Upper lobe of left lung (tissue), 6 donors: ENCODE data around the gene NEURL1. TPM values are rescaled to one million over a fixed set of nuclear protein-coding genes. Genes with fewer than 3 reads are reported as not detected.

Experiments used
- ATAC-seq, 2 donors: fragments of 200-7000 bp; cut with Tn5 transposase; one replicate each; pipeline ENCODE4 v1.9.1; 2022; ENCODE audit warnings: mild to moderate bottlenecking in 2 of 2, moderate library complexity in 2 of 2; ENCODE audit not compliant: low FRiP score in 2 of 2
- DNase-seq, 2 donors: peaks; one replicate each; pipeline ENCODE4 v3.0.0-alpha.2; 2019 to 2020
- H3K27ac ChIP-seq, 4 donors: fragments of 200-600 bp; sonication (generic); one replicate each; pipeline ENCODE4 v1.5.1; 2016 to 2019
- H3K27me3 ChIP-seq, 4 donors: fragments of 200-600 bp; sonication (generic); one replicate each; pipeline ENCODE4 v1.5.1; 2017 to 2019
- H3K36me3 ChIP-seq, 4 donors: fragments of 200-600 bp; sonication (generic); one replicate each; pipeline ENCODE4 v1.5.1; 2016 to 2019
- H3K4me1 ChIP-seq, 4 donors: fragments of 200-600 bp; sonication (generic); one replicate each; pipeline ENCODE4 v1.5.1; 2018 to 2019
- H3K4me3 ChIP-seq, 4 donors: fragments of 200-600 bp; sonication (generic); one replicate each; pipeline ENCODE4 v1.5.1; 2017 to 2019; ENCODE audit warnings: mild to moderate bottlenecking in 2 of 4, moderate library complexity in 1 of 4
- H3K9me3 ChIP-seq, 4 donors: fragments of 200-600 bp; sonication (generic); one replicate each; pipeline ENCODE4 v1.5.1; 2018 to 2019
- CTCF ChIP-seq, 6 experiments: fragments of 450-650 bp in 4 of 6; fragments of 200-600 bp in 2 of 6; sonication (generic) in 2 of 6; IDR thresholded peaks; one replicate each; pipeline ENCODE4 v1.5.1; 2016 to 2019; ENCODE audit warnings: antibody characterized with exemption in 6 of 6
- EP300 ChIP-seq, 4 donors: sonication (generic); formaldehyde crosslinking; IDR thresholded peaks; one replicate each; pipeline ENCODE4 v1.5.1; 2017; ENCODE audit warnings: antibody characterized with exemption in 4 of 4, control low read depth in 2 of 4
- POLR2A ChIP-seq, 4 donors: fragments of 450-650 bp; IDR thresholded peaks; one replicate each; pipeline ENCODE4 v1.5.1; 2016 to 2017; ENCODE audit warnings: antibody characterized with exemption in 4 of 4, mild to moderate bottlenecking in 2 of 4
- POLR2AphosphoS5 ChIP-seq, 2 donors: sonication (generic); formaldehyde crosslinking; IDR thresholded peaks; one replicate each; pipeline ENCODE4 v1.5.1; 2017; ENCODE audit warnings: antibody characterized with exemption in 2 of 2
- WGBS, 2 donors: methylation state at CpG; one replicate each; pipeline ENCODE4 v1.1.5; 2017 to 2018; 5-methylcytosine and 5-hydroxymethylcytosine counted together
- total RNA-seq, 6 donors: library from RNA; depleted of rRNA in 4 of 6; stranded (reverse); fragments of >200 nt in 4 of 6; gene quantifications; one replicate each; pipeline versions ENCODE4 v1.1.0 to v1.2.1, GENCODE V29; 2016 to 2021
- donor health status: DM: no; HTN: no; CAD: no; lungs with moderate emphysema.
- donor health status: DM: no; HTN: yes; CAD: no; lungs with severe emphysema.

The NEURL1 gene
- total RNA-seq, 6 donors from 2014 or later: 0.22 to 1.1 (median 0.80) TPM; not detected in 1

DNA sequence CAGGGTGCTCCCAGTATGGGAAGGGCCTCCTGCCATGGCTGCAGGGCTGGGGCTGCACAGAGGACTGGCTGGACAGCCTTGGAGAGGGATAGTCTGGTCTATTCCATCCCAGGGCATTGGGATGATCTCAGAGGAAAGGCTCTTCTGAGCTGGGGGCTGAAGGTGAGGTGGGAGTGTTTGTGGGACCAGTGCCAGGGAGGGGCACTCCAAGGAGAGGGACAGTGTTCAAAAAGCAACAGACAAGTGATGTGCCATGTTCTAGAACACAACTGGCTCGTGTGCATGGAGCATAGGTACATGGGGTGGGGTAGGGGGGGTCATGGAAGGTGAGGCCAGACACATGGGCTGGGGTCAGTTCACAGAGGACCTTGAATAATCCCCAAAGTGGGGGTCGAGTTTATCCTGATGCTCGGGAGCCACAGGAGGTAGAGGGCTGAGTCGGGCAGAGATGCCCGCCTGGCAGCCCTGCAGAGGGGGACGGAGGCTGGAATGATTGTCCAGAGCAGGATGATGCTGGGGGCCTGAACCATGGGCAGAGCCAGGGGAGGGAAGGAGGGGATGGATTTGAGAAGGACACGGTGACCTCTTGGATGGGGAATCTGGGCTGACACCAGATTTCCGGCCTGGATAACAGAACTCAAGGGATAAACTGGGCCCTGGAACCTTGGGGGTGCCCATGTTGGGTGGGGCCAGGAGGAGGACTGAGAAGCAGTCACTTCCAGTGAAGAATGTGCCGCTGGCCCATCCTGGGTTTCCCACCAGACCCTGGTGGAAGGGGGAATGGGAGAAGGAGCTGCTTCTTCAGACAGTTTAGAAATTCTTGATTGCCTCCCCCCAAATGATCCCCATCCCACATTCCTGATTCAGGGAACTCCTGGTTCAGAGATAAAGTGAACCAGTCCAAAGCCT is 50.4 kb downstream of the NEURL1 start:
- DNase-seq (no peak), ATAC-seq (no peak)
- TF ChIP-seq CTCF (IDR thresholded peaks at IDR 0.05) (no peak), EP300 (IDR thresholded peaks at IDR 0.05) (no peak)
- H3K4me1 ChIP-seq: peaks cover 5 to 12% (median 10%) of the 10 kb centered on the region in 4 donors
- no peak overlapping the region for H3K4me3 ChIP-seq
- H3K27ac ChIP-seq: no peak overlapping the region
- no peaks in the 10 kb centered on the region for H3K27me3 ChIP-seq
- H3K9me3 ChIP-seq: no peaks in the 10 kb centered on the region
- H3K36me3 ChIP-seq: no peaks in the 10 kb centered on the region
- 91 to 92% methylated on average over 9 of the region's 9 CpGs for WGBS, 2 donors

DNA sequence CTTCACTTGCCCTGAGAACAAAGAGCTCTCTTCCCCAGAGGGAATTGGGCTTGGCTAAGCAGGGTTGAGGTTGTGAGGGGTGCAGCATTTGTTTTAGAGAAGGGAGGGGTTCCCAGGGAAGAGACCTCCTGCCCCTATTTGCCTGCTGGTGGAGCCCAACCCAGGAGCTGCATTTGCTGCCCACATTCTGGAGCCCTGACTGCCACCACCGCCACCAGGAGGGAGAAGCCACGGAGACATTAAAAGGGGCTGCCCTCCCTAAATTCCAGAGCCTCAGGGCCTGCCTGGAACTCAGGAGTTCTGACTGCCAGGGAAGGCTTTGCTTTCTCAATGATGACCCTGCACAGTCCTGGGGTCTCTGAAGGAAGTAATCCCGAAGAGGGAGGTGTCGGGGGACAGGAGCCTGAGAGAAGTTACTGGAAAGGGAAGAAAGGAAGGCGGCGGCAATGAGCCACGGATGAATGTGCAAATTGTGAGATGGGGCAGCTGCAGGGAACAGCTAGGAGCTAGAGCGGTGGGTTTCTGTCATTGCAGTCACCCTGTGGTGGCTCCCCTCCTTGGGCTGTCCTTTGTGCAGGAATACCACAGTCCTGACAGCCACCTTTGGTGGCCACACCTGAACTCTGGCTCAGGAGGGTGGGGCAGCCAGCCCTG is 51.3 kb downstream of the NEURL1 start:
- WGBS, 2 donors: 94% methylated on average over 7 to 8 of the region's 8 CpGs
- H3K36me3 ChIP-seq: no peaks in the 10 kb centered on the region
- no peaks in the 10 kb centered on the region for H3K27me3 ChIP-seq
- H3K4me1 ChIP-seq: peaks cover 5 to 12% (median 10%) of the 10 kb centered on the region in 4 donors
- DNase-seq: no peak
- TF ChIP-seq POLR2AphosphoS5 (IDR thresholded peaks at IDR 0.05) (no peak), EP300 (IDR thresholded peaks at IDR 0.05) (no peak)
- no peak overlapping the region for H3K27ac ChIP-seq
- H3K4me3 ChIP-seq: no peak overlapping the region
- ATAC-seq: no peak
- no peaks in the 10 kb centered on the region for H3K9me3 ChIP-seq

- H3K4me3 ChIP-seq: no peak overlapping the region
- TF ChIP-seq EP300 (IDR thresholded peaks at IDR 0.05) (no peak), POLR2AphosphoS5 (IDR thresholded peaks at IDR 0.05) (no peak), CTCF (IDR thresholded peaks at IDR 0.05) (no peak), POLR2A (IDR thresholded peaks at IDR 0.05) (no peak)
- no peak overlapping the region for H3K27ac ChIP-seq
- no peaks in the 10 kb centered on the region for H3K27me3 ChIP-seq
- H3K36me3 ChIP-seq: no peaks in the 10 kb centered on the region
- peaks cover 5 to 12% (median 10%) of the 10 kb centered on the region in 4 donors for H3K4me1 ChIP-seq
- 83% methylated on average over 1 of the region's 1 CpG; no CpG with 5 or more reads in 1 of the 2 donors for WGBS, 2 donors
- DNase-seq: no peak
- H3K9me3 ChIP-seq: no peaks in the 10 kb centered on the region
- no peak for ATAC-seq
These were observed 51.9 kb downstream of the NEURL1 start for GRCh38 chr10:103545366-103545765.

- H3K9me3 ChIP-seq: no peaks in the 10 kb centered on the region
- peaks cover 5 to 12% (median 10%) of the 10 kb centered on the region in 4 donors for H3K4me1 ChIP-seq
- no peak overlapping the region for H3K4me3 ChIP-seq
- WGBS, 2 donors: 88 to 93% methylated on average over 4 of the region's 4 CpGs
- no peak for ATAC-seq
- H3K36me3 ChIP-seq: no peaks in the 10 kb centered on the region
- H3K27ac ChIP-seq: no peak overlapping the region
- DNase-seq: no peak
- H3K27me3 ChIP-seq: no peaks in the 10 kb centered on the region
- TF ChIP-seq CTCF (IDR thresholded peaks at IDR 0.05) (no peak), POLR2A (IDR thresholded peaks at IDR 0.05) (no peak), EP300 (IDR thresholded peaks at IDR 0.05) (no peak), POLR2AphosphoS5 (IDR thresholded peaks at IDR 0.05) (no peak)
These were observed 52.3 kb downstream of the NEURL1 start for GRCh38 chr10:103545771-103546281.

- Histone ChIP-seq H3K9me3 (no peaks in the 10 kb centered on the region), H3K27ac (no peak overlapping the region), H3K36me3 (no peaks in the 10 kb centered on the region), H3K4me1 (peaks cover 5 to 12% (median 10%) of the 10 kb centered on the region in 4 donors), H3K4me3 (no peak overlapping the region), H3K27me3 (no peaks in the 10 kb centered on the region)
- WGBS, 2 donors: 64 to 86% methylated on average over 1 of the region's 1 CpG
- DNase-seq (no peak), ATAC-seq (no peak)
- no peak for TF ChIP-seq POLR2AphosphoS5 (IDR thresholded peaks at IDR 0.05)
- no peak for TF ChIP-seq EP300 (IDR thresholded peaks at IDR 0.05)
- TF ChIP-seq POLR2A (IDR thresholded peaks at IDR 0.05): no peak
- no peak for TF ChIP-seq CTCF (IDR thresholded peaks at IDR 0.05)
These were observed 52.9 kb downstream of the NEURL1 start for GRCh38 chr10:103546401-103546800.
